PC-3 (cell line): ENCODE measurements around the gene CSH1. TPM values are rescaled to one million over a fixed set of nuclear protein-coding genes. Genes with fewer than 3 reads are reported as not detected.
"Not testable (repeated sequence)": the region's sequence is repeated elsewhere in the genome, so short reads cannot be mapped to it uniquely, and the experiment has no call there.

ENCODE experiments used
- ATAC-seq: fragments of 200-7000 bp; cut with Tn5 transposase; 2 replicates; pipeline ENCODE4 v1.9.1; 2020; ENCODE audit warnings: mild to moderate bottlenecking, moderate library complexity
- BruUV-seq: library from RNA; stranded (reverse); fragments of 400-500 nt; replicated peaks from 2 replicates; lab custom pipeline; 2021; lab: Mats Ljungman, UMichigan
- CTCF ChIA-PET: fragments of 300-600 bp; sonication (Branson Sonifier 250); formaldehyde crosslinking; loops from one replicate; lab custom pipeline; 2022; ENCODE audit warnings: antibody characterized with exemption; lab: Charles Lee
- POLR2A ChIA-PET: fragments of 300-600 bp; sonication (Branson Sonifier 250); formaldehyde crosslinking; loops from one replicate; lab custom pipeline; 2022; ENCODE audit warnings: antibody characterized with exemption; ENCODE audit not compliant: unreplicated experiment; lab: Charles Lee
- DNase-seq: peaks from one replicate; pipeline ENCODE4 v3.0.0-alpha.2; 2015
- H2AFZ ChIP-seq: fragments of 300-600 bp; sonication (generic); 2 replicates; pipeline ENCODE4 v1.6.0; 2016; ENCODE audit warnings: antibody characterized with exemption, low read length
- H3F3A ChIP-seq: fragments of 300-600 bp; sonication (generic); one replicate; pipeline ENCODE4 v1.6.0; 2017; ENCODE audit warnings: antibody characterized with exemption, low read length, control low read depth, mild to moderate bottlenecking; ENCODE audit not compliant: unreplicated experiment
- H3K27ac ChIP-seq: fragments of 300-600 bp; sonication (generic); 2 replicates; pipeline ENCODE4 v1.5.1; 2016; ENCODE audit warnings: mild to moderate bottlenecking, low read length
- H3K27me3 ChIP-seq: fragments of 300-600 bp; sonication (generic); 2 replicates; pipeline ENCODE4 v1.6.1; 2016; ENCODE audit warnings: low read length, mixed read lengths
- H3K36me3 ChIP-seq: fragments of 300-600 bp; sonication (generic); 2 replicates; pipeline ENCODE4 v1.6.1; 2016; ENCODE audit warnings: low read depth, mixed run types, low read length, mixed read lengths
- H3K4me1 ChIP-seq: fragments of 300-600 bp; sonication (generic); 2 replicates; pipeline ENCODE4 v1.5.1; 2016; ENCODE audit warnings: low read length; ENCODE audit not compliant: insufficient read depth
- H3K4me2 ChIP-seq: fragments of 300-600 bp; sonication (generic); 2 replicates; pipeline ENCODE4 v1.6.0; 2016; ENCODE audit warnings: low read length
- H3K4me3 ChIP-seq: fragments of 300-600 bp; sonication (generic); 2 replicates; pipeline ENCODE4 v1.5.1; 2016; ENCODE audit warnings: mild to moderate bottlenecking, low read length, mixed read lengths
- H3K79me2 ChIP-seq: fragments of 300-600 bp; sonication (generic); 2 replicates; pipeline ENCODE4 v1.6.1; 2017; ENCODE audit warnings: low read length, mixed read lengths
- H3K9ac ChIP-seq: fragments of 300-600 bp; sonication (generic); 2 replicates; pipeline ENCODE4 v1.6.0; 2016; ENCODE audit warnings: mild to moderate bottlenecking, low read length
- H3K9me2 ChIP-seq: fragments of 300-600 bp; sonication (generic); replicated peaks from 2 replicates; pipeline ENCODE4 v1.6.1; 2016; ENCODE audit warnings: mixed run types, low read length, mixed read lengths
- H3K9me3 ChIP-seq: fragments of 300-600 bp; sonication (generic); 2 replicates; pipeline ENCODE4 v1.6.1; 2016; ENCODE audit warnings: low read length, mixed read lengths
- H4K20me1 ChIP-seq: fragments of 300-600 bp; sonication (generic); 2 replicates; pipeline ENCODE4 v1.6.1; 2016; ENCODE audit warnings: low read length, mixed read lengths
- intact Hi-C: fragments of 100-400 bp; cut with micrococcal nuclease; formaldehyde crosslinking; loops from 2 replicates; pipeline ENCODE4 v1.9.0; 2023
- total RNA-seq: library from RNA; depleted of rRNA; stranded (reverse); fragments of >200 nt; gene quantifications from 2 replicates; pipeline ENCODE4 v1.2.3, GENCODE V29; 2014

CSH1 gene
- total RNA-seq, 1 experiment from 2014 or later: not detected

DNA sequence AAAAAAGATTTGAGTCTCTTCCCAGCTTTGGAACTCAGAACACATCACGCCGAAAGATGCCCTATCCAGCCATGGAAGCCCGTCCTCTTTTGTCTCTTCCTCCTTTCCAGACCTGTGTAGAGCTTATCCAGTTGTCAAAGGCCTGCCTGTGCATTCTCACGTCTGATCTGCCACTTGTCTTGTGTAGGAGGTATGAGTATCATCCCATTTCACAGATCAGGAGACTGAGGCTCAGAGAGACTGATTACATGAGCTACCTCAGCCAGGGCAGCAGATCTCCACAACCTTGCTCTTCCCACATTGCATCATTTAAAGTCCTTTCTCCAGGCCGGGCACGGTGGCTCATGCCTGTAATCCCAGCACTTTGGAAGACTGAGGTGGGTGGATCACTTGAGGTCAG, 21.7 kb downstream of the CSH1 start:
- H3K9ac ChIP-seq, H4K20me1 ChIP-seq, CTCF ChIA-PET, intact Hi-C loops, H3K79me2 ChIP-seq, H3K4me3 ChIP-seq, DNase-seq, H3K36me3 ChIP-seq, H3K27me3 ChIP-seq, H3K4me1 ChIP-seq, H3K4me2 ChIP-seq, H3K27ac ChIP-seq, BruUV-seq, H3K9me3 ChIP-seq, ATAC-seq, H3K9me2 ChIP-seq, POLR2A ChIA-PET, H2AFZ ChIP-seq, H3F3A ChIP-seq: not testable (repeated sequence)

- H3K4me1 ChIP-seq, DNase-seq, H3K9ac ChIP-seq, intact Hi-C loops, H3K4me2 ChIP-seq, BruUV-seq, H3F3A ChIP-seq, H3K9me3 ChIP-seq, H2AFZ ChIP-seq, H3K9me2 ChIP-seq, H3K36me3 ChIP-seq, H3K4me3 ChIP-seq, H4K20me1 ChIP-seq, H3K27ac ChIP-seq, H3K79me2 ChIP-seq, H3K27me3 ChIP-seq, CTCF ChIA-PET: not testable (repeated sequence)
- POLR2A ChIA-PET: interaction anchor here (0.7 kb wide), 1 partner anchor 72 kb away, joined by 3 read pairs; no protein-coding TSS in a partner anchor
- ATAC-seq: peak; percentile 42; the same call in 1 of the 2 replicates
Observed at GRCh38 chr17:63874061-63874626, 22.2 kb downstream of the CSH1 start.

- H3F3A ChIP-seq, ATAC-seq, H3K9ac ChIP-seq, H3K27me3 ChIP-seq, H3K4me3 ChIP-seq, H3K4me1 ChIP-seq, H2AFZ ChIP-seq, CTCF ChIA-PET, H3K9me3 ChIP-seq, H3K9me2 ChIP-seq, H3K27ac ChIP-seq, DNase-seq, BruUV-seq, H3K4me2 ChIP-seq, intact Hi-C loops, H4K20me1 ChIP-seq, H3K36me3 ChIP-seq, H3K79me2 ChIP-seq: not testable (repeated sequence)
- POLR2A ChIA-PET: interaction anchor here (0.7 kb wide), 1 partner anchor 73 kb away, joined by 3 read pairs; no protein-coding TSS in a partner anchor
Observed at GRCh38 chr17:63873577-63873976, 22.8 kb downstream of the CSH1 start, which contains the start of gene CSH2. CSH2 (minus strand) TSS chr17:63873677; CDS start chr17:63873614, 63 bp downstream.

DNA sequence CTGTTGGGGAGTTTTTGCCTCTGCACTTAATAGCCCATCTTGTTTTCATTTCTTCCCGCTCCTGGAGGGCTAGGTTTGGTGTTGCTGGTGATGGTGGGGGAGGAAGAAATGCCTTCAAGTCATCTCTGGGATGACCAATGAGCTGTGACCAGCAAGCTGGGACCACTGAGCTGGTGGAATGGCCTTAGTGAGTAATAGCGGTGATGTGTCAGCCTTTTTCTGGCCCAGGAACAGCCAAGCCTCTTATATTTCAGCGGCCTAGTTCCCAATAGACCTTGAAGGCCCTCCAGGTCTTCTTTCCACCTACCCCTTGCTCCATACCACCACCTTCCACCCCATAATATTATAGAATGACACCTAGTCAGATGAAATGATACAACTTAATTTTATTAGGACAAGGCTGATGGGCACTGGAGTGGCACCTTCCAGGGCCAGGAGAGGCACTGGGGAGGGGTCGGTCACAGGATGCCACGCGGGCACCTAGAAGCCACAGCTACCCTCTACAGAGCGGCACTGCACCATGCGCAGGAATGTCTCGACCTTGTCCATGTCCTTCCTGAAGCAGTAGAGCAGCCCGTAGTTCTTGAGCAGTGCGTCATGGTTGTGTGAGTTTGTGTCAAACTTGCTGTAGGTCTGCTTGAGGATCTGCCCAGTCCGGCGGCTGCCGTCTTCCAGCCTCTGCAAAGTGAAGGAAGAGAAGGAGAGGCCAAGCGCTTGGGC, 24.6 kb downstream of the CSH1 start:
- H3K4me1 ChIP-seq, H3K9me3 ChIP-seq, intact Hi-C loops, CTCF ChIA-PET, H3K4me2 ChIP-seq, H3K9me2 ChIP-seq, BruUV-seq, DNase-seq, H3F3A ChIP-seq, H3K9ac ChIP-seq, H3K27ac ChIP-seq, H4K20me1 ChIP-seq, H2AFZ ChIP-seq, ATAC-seq, H3K79me2 ChIP-seq, H3K4me3 ChIP-seq, H3K27me3 ChIP-seq, POLR2A ChIA-PET, H3K36me3 ChIP-seq: not testable (repeated sequence)

DNA sequence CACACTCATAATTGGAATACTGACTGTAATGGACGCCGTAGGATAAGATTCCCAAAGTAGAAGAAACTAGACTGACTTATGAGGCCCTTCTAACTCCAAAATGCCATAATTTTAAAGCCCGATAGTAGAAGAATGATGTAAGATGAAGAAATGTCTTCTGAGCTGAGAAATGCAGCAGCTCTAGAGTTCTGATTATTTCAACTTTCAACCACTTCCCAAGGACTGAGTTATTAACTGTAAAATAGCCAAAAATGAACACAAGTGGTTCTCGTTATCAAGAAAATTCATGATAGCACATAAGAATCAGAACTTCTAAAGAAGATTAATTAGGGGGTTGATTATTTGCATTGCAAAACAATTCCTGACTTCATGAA, 26.1 kb downstream of the CSH1 start:
- H4K20me1 ChIP-seq: not testable (repeated sequence)

GRCh38 chr17:63869491-63870291, 26.7 kb downstream of the CSH1 start:
- H3K4me1 ChIP-seq, H3K4me3 ChIP-seq, intact Hi-C loops, BruUV-seq, H3K9me2 ChIP-seq, H3K9ac ChIP-seq, POLR2A ChIA-PET, H3F3A ChIP-seq, H3K27ac ChIP-seq, H3K79me2 ChIP-seq, H2AFZ ChIP-seq, H3K36me3 ChIP-seq, H3K4me2 ChIP-seq, H4K20me1 ChIP-seq, H3K9me3 ChIP-seq, H3K27me3 ChIP-seq: not testable (repeated sequence)
- DNase-seq: peak; percentile 45
- ATAC-seq: peak; percentile 18; the same call in 1 of the 2 replicates
- CTCF ChIA-PET: interaction anchor here (1.1 kb wide), 1 partner anchor 43 kb away, joined by 3 read pairs; no protein-coding TSS in a partner anchor

More for the DNA sequence above, 26.1 kb downstream of the CSH1 start:
- H3K4me1 ChIP-seq, BruUV-seq, H3K4me2 ChIP-seq, H3K9me2 ChIP-seq, DNase-seq, H3K9ac ChIP-seq, H2AFZ ChIP-seq, H3K9me3 ChIP-seq, POLR2A ChIA-PET, intact Hi-C loops, H3K4me3 ChIP-seq, H3K27ac ChIP-seq, H3K27me3 ChIP-seq, ATAC-seq, H3K79me2 ChIP-seq, H3K36me3 ChIP-seq, H3F3A ChIP-seq: not testable (repeated sequence)
- CTCF ChIA-PET: interaction anchor here (1.1 kb wide), 1 partner anchor 44 kb away, joined by 3 read pairs; no protein-coding TSS in a partner anchor
